Natural killer cell treated with Interleukin-12 subunit alpha and Interleukin-12 subunit beta and Interleukin-15 and Interleukin-18, amount 100 ng/mL, for 72 hours (primary cell): ENCODE results near the gene KCNJ1. TPM values are rescaled to one million over a fixed set of nuclear protein-coding genes. Genes with fewer than 3 reads are reported as not detected.

Experiments
- ATAC-seq, 2 donors: fragments of 150-1000 bp; cut with Tn5 transposase in 1 of 2; sonication (Bioruptor Pico), chemical (Tn5 transposase) in 1 of 2; 2 replicates each; pipeline ENCODE4 v1.10.0; 2021
- DNase-seq: peaks from one replicate; pipeline ENCODE4 v3.0.0; 2022; ENCODE audit warnings: low spot score
- H3K27ac Mint-ChIP-seq, 2 donors: 1 replicate in 1 of 2; 2 replicates in 1 of 2; pipeline ENCODE4 v1.8.0; 2022; ENCODE audit warnings: mixed read lengths in 2 of 2, mild to moderate bottlenecking in 1 of 2, moderate library complexity in 1 of 2
- H3K27me3 Mint-ChIP-seq, 2 donors: 1 replicate in 1 of 2; 2 replicates in 1 of 2; pipeline ENCODE4 v1.8.0; 2022; ENCODE audit warnings: mixed read lengths in 2 of 2
- H3K36me3 Mint-ChIP-seq: one replicate; pipeline ENCODE4 v1.8.0; 2022; ENCODE audit warnings: mixed read lengths
- H3K4me1 Mint-ChIP-seq, 2 donors: 1 replicate in 1 of 2; 2 replicates in 1 of 2; pipeline ENCODE4 v1.8.0; 2022; ENCODE audit warnings: low read depth in 2 of 2, mixed read lengths in 2 of 2, mild to moderate bottlenecking in 1 of 2
- H3K4me3 Mint-ChIP-seq: one replicate; pipeline ENCODE4 v1.8.0; 2022; ENCODE audit warnings: mixed read lengths
- H3K9me3 Mint-ChIP-seq: 2 replicates; pipeline ENCODE4 v1.8.0; 2022; ENCODE audit warnings: mixed read lengths
- total RNA-seq, 2 donors: library from RNA; stranded (reverse); gene quantifications; one replicate each; pipeline ENCODE4 v1.2.3, GENCODE V29; 2022

KCNJ1 gene
- total RNA-seq, 2 donors from 2014 or later, result not detected

DNA sequence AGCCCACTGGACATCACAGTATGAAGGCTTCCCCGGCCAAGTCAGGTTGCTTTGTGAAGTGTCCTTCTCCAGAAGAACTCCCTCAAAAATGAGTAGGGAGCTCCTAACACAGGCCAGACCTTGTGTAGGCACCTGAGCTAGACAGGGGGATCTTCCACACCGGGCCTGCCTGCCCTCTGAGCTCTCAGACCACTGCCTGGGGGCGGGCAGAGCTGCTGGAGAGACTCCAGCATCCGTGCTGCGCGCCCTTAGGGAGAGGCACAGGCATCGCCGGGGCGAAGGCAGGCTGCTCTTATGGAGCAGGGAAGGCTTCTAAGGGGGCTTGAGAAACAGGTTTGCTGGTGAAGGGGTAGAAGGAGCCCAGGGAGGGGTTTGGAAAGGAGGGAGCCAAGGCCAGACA, 28.4 kb upstream of the KCNJ1 start:
- no peak overlapping the region for H3K4me3 Mint-ChIP-seq
- ATAC-seq (peak; percentile 22 to 34), DNase-seq (no peak)
- H3K36me3 Mint-ChIP-seq, result no peaks in the 10 kb centered on the region
- H3K27me3 Mint-ChIP-seq, result peaks cover 37 to 43% of the 10 kb centered on the region in 2 donors
- H3K27ac Mint-ChIP-seq, result no peak overlapping the region
- H3K4me1 Mint-ChIP-seq, result peaks cover 3 to 10% of the 10 kb centered on the region in 2 donors
- H3K9me3 Mint-ChIP-seq, result no peaks in the 10 kb centered on the region

DNA sequence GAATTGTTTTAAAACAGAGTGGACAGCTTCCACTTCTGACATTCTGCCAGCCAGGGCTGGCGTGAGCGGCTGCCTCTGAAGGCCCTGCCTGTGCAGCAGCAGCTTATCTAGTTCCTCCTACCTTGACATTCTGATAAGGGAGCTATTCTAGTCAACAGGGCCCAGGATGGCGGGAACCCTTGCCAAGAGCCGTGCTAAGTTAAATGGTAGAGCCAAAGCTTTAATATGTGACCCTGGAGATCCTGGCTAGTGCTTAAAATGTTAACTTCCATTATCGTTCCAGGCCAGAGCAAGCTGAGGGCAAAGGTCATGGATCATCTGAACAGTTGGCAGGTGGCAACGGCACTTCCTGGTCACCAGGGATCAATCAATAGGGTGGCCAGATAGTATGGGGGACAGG, 27.6 kb upstream of the KCNJ1 start:
- no peak overlapping the region for H3K27ac Mint-ChIP-seq
- peaks cover 3 to 10% of the 10 kb centered on the region in 2 donors for H3K4me1 Mint-ChIP-seq
- DNase-seq (no peak), ATAC-seq (no peak)
- peaks cover 37 to 44% of the 10 kb centered on the region in 2 donors for H3K27me3 Mint-ChIP-seq
- H3K4me3 Mint-ChIP-seq, result no peak overlapping the region
- H3K36me3 Mint-ChIP-seq, result no peaks in the 10 kb centered on the region
- H3K9me3 Mint-ChIP-seq, result no peaks in the 10 kb centered on the region

DNA sequence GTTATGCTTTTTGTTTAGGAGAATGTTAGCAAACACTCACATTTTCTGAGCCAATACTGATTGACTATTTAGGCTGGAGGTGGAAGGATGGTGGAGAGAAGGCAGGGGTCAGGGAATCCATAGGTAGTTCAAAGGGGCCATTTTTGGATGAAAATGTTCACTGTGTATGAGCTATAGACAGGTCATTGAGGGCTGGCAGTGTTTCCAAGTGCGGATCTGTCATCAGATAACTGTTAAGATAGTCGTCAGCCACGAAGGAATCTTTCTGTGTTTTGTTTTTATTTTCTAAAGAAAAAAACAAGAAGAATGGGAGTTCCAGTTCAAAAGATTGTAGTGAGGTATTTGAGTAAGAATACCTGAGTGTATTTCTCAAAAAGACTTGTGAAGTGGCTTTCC, 27.2 kb upstream of the KCNJ1 start:
- no peaks in the 10 kb centered on the region for H3K9me3 Mint-ChIP-seq
- H3K27me3 Mint-ChIP-seq, result peaks cover 38 to 48% of the 10 kb centered on the region in 2 donors
- DNase-seq, result no peak
- no peak overlapping the region for H3K4me3 Mint-ChIP-seq
- no peak for ATAC-seq
- H3K4me1 Mint-ChIP-seq, result peaks cover 3 to 10% of the 10 kb centered on the region in 2 donors
- H3K36me3 Mint-ChIP-seq, result no peaks in the 10 kb centered on the region
- H3K27ac Mint-ChIP-seq, result no peak overlapping the region

DNA sequence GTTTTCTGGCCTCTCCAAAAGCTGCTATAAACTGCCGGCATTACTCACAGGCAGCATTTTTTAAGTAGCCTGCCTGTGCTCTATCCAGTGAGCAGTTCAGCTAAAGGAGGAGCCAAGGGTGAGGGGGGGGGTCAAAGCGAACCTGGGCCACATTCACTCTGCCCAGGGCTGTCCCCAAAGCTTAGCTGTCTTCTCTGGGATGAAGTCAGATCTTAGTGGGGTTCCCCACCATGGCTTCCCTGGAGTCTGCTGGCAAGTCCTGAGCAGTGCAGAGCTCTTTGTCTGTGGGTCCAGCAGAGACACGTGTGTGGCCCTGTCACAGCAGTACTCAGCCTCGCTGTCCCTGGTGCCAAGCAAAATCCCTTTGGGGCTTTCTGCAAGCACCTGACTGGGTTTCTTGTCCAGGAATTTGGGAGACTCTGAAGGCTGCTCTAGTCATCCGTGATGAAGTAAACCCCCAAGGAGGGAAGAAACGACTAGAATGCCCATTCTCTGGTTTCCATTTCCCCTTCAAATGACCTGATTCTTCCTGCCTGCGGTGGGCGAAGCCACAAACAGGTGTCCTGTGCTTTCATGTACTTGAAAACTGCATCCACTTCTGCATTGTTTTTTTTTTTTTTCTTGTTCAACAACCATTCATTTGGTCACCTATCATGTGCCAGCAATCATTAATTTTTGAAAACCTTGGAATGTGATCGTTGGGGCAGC, 26.6 kb upstream of the KCNJ1 start:
- DNase-seq, result no peak
- Mint-ChIP-seq H3K27me3 (peaks cover 37 to 47% of the 10 kb centered on the region in 2 donors), H3K27ac (no peak overlapping the region), H3K36me3 (no peaks in the 10 kb centered on the region), H3K4me3 (no peak overlapping the region), H3K4me1 (peaks cover 3 to 10% of the 10 kb centered on the region in 2 donors), H3K9me3 (no peaks in the 10 kb centered on the region)
- ATAC-seq, result no peak

DNA sequence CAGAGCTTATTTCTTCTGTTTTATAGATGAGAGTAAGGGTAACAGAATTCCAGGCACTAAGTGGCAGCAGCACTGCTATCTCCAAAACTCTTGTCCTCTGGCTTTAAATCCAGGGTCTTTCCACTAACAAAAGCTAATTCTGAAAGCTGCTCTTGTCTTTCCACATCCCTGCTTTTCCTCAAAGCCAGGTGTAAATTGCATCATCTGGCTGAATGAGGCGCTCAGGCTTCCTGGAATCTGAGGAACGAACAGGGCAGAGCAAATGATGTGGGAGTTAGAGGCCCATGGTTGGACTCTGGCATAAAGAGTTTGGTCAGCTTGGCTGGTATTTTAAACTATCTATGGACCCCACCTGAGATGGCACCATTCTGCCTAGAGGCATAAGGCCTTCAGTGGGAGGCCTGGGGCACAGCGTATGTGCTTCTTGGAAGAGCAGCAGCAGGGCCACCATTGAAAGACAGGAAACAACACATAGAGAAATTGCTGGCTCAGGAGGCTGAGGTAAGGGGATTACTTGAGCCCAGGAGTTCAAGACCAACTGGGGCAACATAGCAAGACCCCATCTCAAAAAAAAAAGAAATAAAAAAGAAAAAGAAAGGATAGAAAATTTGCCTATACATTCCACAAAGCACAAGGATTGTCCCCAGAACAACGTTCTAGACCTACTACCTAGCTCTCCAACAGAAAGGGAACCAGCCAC, 25.9 kb upstream of the KCNJ1 start:
- H3K4me1 Mint-ChIP-seq, result peaks cover 7 to 10% of the 10 kb centered on the region in 2 donors
- DNase-seq, result no peak
- no peak overlapping the region for H3K4me3 Mint-ChIP-seq

DNA sequence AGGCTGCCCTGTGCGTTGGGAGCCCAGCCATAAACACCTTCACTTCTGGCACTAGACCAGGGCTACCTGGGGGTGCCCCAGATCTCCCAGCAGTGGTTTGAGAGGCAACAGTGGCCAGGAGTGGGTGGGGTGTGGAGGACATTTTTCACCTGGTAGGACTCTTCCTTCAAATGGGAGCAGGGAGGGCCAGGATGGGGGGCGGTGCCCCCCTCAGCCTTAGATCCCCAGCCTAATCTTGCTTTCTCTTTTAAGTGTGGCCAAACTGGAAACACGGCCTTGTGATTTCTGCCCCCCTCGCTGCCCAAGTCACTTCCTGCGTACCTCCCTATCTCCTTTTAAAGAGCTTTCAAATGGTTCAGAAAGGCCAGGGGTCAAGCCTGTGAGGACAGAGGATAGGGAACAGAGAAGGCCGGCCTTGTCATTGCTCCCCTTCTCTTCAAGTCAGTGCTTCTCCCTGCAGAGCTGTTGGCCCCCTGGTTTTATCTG, 24.9 kb upstream of the KCNJ1 start:
- Mint-ChIP-seq H3K36me3 (no peaks in the 10 kb centered on the region), H3K4me1 (peaks cover 9 to 12% of the 10 kb centered on the region in 2 donors), H3K9me3 (no peaks in the 10 kb centered on the region), H3K27me3 (peaks cover 36 to 47% of the 10 kb centered on the region in 2 donors), H3K27ac (no peak overlapping the region), H3K4me3 (no peak overlapping the region)
- ATAC-seq, result no peak
- no peak for DNase-seq

More for the DNA sequence above, 25.9 kb upstream of the KCNJ1 start:
- Mint-ChIP-seq H3K27ac (no peak overlapping the region), H3K9me3 (no peaks in the 10 kb centered on the region), H3K27me3 (peaks cover 38 to 47% of the 10 kb centered on the region in 2 donors), H3K36me3 (no peaks in the 10 kb centered on the region)
- ATAC-seq, result no peak

DNA sequence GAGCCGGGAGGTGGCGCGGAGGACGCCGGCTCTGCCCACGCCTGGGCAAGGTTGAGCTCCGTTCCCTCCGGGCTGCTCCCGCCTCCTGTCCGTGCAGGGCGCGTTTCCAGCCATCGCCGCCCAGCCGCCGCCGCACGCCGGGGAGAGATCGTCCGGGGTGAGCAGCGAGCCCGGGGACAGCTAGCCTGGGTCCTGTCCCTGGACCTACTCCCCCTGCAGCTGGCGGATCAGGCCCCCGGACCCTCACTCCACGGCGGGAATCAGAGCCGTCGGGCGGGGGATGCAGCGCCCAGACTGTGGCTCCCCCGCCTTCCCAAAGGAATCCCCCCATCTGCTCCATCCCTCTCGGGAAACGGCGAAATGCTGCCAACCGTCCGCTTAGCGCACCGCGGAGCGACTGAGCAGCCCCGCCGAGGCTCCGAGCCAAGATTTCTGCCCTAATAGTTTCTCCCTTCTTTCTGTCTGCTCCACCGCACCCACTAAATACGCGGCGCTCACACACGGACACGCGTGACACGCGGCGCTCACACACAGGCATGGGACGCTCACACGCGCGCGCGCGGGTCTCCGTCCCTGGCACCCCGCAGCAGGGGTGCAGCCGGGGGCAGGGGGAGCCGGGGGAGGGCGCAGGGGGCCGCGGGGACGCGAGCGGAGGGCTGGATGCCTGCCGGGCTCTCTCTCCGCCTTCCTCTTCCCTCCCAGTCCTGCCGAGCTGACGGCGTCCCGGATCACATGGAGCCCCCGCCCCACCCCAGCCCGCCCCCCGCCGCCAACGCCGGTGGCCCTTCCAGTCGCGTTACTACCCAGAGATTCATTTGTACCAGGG, 23.7 kb upstream of the KCNJ1 start, which contains the start of gene KCNJ5:
KCNJ5 (plus strand) TSS at position 814 of the 826 bp plus-strand sequence. CDS start 19,918 bp downstream, outside the sequence.
- peak within 1 kb of the TSS; percentile 71 for H3K4me3 Mint-ChIP-seq
- DNase-seq, result no peak
- H3K27me3 Mint-ChIP-seq, result peaks cover 39 to 50% of the 10 kb centered on the region in 2 donors
- ATAC-seq, result peak; percentile 47 to 48
- H3K4me1 Mint-ChIP-seq, result peaks cover 21 to 24% of the 10 kb centered on the region in 2 donors
- H3K9me3 Mint-ChIP-seq, result no peaks in the 10 kb centered on the region
- no peak within 1 kb of the TSS for H3K27ac Mint-ChIP-seq
- no peaks in the 10 kb centered on the region for H3K36me3 Mint-ChIP-seq

DNA sequence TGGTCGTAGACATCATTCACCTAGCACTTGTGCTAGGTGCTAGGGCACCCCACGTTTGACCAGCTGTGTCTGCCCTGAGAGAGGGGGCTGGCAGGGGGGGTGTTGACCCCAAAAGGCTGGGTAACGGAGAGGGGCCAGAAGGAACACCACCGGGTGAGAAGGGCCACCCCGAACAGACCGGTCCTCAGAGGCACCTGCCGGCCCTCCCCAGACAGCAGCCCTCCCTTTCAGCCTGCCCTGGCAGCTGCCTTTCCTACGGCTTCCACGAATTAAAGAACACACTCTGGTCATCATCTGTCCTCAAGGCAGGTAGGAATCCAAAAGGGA, 23.1 kb upstream of the KCNJ1 start:
- peaks cover 43 to 54% of the 10 kb centered on the region in 2 donors for H3K27me3 Mint-ChIP-seq
- no peak for DNase-seq
- no peaks in the 10 kb centered on the region for H3K9me3 Mint-ChIP-seq
- H3K4me3 Mint-ChIP-seq, result no peak overlapping the region
- H3K27ac Mint-ChIP-seq, result no peak overlapping the region
- no peak for ATAC-seq
- peaks cover 22 to 27% of the 10 kb centered on the region in 2 donors for H3K4me1 Mint-ChIP-seq
- H3K36me3 Mint-ChIP-seq, result no peaks in the 10 kb centered on the region

DNA sequence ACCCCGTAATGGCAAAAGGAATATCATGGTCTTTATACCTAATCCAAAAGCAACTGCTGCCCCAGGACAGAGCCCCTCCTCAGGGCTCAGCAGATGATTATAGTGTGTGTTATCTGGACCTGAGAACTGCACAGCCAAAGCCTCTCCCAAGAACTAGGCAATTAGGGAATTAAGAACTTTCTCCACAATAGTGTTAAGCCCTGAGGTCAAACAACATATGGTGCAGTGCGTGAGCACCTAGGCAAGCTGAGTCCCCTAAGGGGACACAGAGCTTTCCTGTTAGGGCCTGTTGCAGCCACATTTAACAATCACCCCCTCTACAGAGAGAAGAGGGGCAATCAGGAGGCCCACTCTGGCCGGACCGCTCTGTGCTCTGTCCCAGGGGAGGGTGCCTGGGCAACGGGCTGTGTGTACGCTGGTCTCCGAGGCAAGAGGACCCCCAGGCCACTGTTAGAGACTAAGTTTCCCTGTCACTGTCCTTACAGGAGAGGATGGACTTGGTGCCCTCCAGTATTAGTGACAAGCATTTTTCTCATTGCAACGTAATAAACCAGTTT, 22.6 kb upstream of the KCNJ1 start:
- Mint-ChIP-seq H3K9me3 (no peaks in the 10 kb centered on the region), H3K4me1 (peaks cover 23 to 27% of the 10 kb centered on the region in 2 donors), H3K4me3 (no peak overlapping the region), H3K27ac (no peak overlapping the region), H3K36me3 (no peaks in the 10 kb centered on the region), H3K27me3 (peaks cover 44 to 58% of the 10 kb centered on the region in 2 donors)
- no peak for DNase-seq
- ATAC-seq, result no peak

DNA sequence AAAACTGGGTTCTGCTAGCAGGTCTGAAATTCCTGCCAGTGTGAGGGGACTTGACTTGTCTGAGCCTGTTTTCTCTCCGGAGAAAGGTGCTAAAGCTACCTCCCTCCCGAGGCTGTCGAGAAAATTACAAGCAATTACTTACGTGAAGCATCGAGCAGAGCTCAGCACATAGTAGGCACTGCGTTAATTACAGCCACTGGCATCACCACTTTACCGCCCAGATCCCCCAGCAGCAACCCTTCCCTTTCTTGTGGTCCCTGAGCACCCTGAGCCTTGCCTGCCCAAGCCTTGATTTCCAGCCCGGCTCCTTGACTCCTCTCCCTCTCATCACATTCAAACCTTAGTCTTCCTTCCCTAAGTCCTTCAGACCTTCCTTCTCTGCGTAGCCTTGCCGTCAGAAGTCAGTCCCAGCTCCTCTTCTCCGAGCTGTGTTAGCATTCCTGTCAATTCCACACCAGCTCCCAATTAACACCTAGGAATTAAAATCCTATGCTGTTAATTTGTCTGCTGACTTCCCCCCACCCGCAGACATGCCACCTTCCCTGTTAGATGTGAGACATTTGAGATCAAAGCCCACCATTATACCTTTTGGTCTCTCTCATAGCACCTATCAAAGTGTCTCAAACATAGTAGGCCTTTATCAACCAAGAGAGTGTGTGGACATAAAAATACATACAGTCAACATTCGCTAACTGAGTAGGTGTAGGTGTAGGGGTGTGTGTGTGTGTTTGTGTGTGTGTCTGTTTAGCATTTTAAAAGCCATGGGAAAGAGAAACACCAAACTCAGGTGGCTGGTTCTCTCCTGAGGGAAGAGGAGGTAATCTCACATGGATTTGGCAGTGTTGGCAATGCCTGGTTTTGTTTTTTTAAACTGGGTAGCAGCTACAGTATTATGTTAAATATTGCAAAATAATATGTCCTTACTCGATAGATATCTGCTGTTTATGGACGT, 21.2 kb upstream of the KCNJ1 start:
- peaks cover 21 to 27% of the 10 kb centered on the region in 2 donors for H3K4me1 Mint-ChIP-seq
- no peaks in the 10 kb centered on the region for H3K9me3 Mint-ChIP-seq
- no peak overlapping the region for H3K4me3 Mint-ChIP-seq
- no peaks in the 10 kb centered on the region for H3K36me3 Mint-ChIP-seq
- H3K27me3 Mint-ChIP-seq, result peaks cover 47 to 67% of the 10 kb centered on the region in 2 donors
- H3K27ac Mint-ChIP-seq, result no peak overlapping the region
- DNase-seq (no peak), ATAC-seq (no peak)

DNA sequence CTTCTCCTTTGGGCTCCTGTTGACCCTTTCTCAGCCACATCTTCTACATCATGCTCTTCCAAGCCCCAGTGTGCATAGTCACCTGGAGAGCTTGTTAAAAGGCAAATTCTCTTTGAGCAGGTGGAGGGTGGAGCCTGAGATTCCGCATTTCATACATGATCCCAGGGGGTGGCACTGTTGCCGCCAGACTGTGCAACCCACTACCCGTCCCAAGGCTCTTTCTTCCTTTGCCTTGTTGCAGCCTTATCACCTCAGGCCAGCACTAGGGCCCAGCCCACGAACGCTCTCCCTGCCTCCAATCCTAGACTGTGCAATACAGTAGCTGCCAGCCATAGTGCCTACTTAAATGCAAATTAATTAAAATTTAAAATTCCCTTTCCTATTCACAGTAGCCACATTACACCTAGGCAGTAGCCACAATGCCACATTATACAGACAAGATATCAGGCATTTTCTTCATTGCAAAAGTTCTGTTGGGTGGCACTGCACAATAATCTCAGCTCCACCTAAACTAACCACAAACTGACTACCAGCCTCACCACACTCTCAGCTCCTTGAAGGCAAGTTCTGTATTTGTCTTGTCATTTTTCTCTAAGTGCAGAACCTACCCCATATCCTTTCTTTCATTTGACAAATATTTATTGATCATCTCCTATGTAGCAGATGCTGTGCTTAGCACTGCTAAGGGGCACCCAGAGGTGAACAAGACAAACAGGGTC, 19.5 kb upstream of the KCNJ1 start:
- Mint-ChIP-seq H3K4me3 (peak overlapping the region; percentile 3), H3K27ac (no peak overlapping the region), H3K36me3 (no peaks in the 10 kb centered on the region), H3K4me1 (peaks cover 21 to 27% of the 10 kb centered on the region in 2 donors), H3K9me3 (no peaks in the 10 kb centered on the region), H3K27me3 (peaks cover 50 to 77% of the 10 kb centered on the region in 2 donors)
- ATAC-seq (peak in 1 of 2 donors; percentile 31), DNase-seq (no peak)

DNA sequence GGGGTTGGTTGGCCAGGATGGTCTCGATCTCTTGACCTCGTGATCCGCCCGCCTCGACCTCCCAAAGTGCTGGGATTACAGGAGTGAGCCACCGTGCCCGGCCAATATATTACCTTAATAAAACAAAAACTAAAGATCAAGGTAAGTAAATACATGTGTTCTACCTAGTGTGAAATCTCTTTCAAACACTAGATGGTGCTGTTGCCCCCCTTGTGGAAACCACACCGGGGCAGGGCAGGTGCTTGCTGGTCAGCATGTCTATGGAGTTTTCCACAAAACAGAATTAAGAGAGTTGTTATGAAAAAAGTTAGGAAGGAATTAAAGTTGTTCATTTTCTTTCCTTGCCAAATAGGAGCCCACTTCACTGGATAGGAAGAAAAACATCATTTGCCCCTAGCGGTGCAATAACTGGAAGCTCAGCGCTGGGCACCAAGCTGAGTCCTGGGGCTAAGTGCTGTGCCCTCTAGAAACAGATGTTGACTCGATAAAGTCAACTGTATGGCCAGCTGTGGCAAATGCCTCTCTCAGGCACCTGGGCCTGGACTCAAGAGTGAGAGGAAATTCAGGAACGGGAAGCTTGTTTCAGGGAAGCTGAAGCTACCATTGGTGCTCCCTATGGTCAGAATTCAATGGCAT, 17.7 kb upstream of the KCNJ1 start:
- DNase-seq (no peak), ATAC-seq (peak; percentile 65 to 74)
- Mint-ChIP-seq H3K4me3 (no peak overlapping the region), H3K36me3 (no peaks in the 10 kb centered on the region), H3K4me1 (peaks cover 17 to 21% of the 10 kb centered on the region in 2 donors), H3K27ac (no peak overlapping the region), H3K9me3 (no peaks in the 10 kb centered on the region), H3K27me3 (peaks cover 54 to 72% of the 10 kb centered on the region in 2 donors)
